ENCODE results near the gene TEKT4. TPM values are rescaled to one million over a fixed set of nuclear protein-coding genes. Genes with fewer than 3 reads are reported as not detected.

The TEKT4 gene
- total RNA-seq, 1 experiment from 2014 or later, result not detected

DNA sequence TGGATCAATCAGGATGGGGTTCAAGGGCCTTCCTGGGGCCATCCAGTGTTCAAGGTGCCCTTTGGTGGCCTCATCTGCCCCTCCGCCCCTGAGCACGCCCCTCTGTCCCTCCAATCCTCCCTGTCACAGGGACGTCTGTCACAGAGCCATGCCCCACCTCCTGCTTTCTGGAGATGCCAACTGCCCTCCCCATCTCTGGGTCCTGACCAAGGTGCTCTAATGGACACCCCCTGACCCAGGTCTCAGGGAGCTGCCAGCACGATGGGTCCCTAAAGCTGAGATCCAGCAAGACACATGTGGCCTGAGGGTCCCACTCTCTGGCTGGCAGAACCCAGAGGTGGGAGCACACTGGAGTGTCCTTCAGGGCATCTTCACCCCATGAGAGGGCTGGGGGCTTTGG is 2.1 kb upstream of the TEKT4 start:
- H2AFZ ChIP-seq (ENCODE audit: low read length), result no peak overlapping the region
- H3K4me3 ChIP-seq (ENCODE audit: low read length), result no peak overlapping the region
- H3K9me3 ChIP-seq (ENCODE audit: low read length), result no peaks in the 10 kb centered on the region
- H3K27ac ChIP-seq (ENCODE audit: low read length), result no peak overlapping the region
- no peak overlapping the region for H3K4me2 ChIP-seq (ENCODE audit: low read depth, low read length, poor library complexity, severe bottlenecking)
- H3K79me2 ChIP-seq (ENCODE audit: low read length), result no peaks in the 10 kb centered on the region
- no peak for DNase-seq
- H3K27me3 ChIP-seq (ENCODE audit: low read length), result no peaks in the 10 kb centered on the region
- H3K9ac ChIP-seq (ENCODE audit: low read length), result no peak overlapping the region
- H3K36me3 ChIP-seq (ENCODE audit: insufficient read depth, low read length), result no peaks in the 10 kb centered on the region
- H4K20me1 ChIP-seq (ENCODE audit: insufficient read depth, low read depth, low read length), result no peaks in the 10 kb centered on the region
- H3K9me2 ChIP-seq (replicated peaks; ENCODE audit: insufficient read depth, low read length), result no peaks in the 10 kb centered on the region
- no peaks in the 10 kb centered on the region for H3K4me1 ChIP-seq (ENCODE audit: low read length)

DNA sequence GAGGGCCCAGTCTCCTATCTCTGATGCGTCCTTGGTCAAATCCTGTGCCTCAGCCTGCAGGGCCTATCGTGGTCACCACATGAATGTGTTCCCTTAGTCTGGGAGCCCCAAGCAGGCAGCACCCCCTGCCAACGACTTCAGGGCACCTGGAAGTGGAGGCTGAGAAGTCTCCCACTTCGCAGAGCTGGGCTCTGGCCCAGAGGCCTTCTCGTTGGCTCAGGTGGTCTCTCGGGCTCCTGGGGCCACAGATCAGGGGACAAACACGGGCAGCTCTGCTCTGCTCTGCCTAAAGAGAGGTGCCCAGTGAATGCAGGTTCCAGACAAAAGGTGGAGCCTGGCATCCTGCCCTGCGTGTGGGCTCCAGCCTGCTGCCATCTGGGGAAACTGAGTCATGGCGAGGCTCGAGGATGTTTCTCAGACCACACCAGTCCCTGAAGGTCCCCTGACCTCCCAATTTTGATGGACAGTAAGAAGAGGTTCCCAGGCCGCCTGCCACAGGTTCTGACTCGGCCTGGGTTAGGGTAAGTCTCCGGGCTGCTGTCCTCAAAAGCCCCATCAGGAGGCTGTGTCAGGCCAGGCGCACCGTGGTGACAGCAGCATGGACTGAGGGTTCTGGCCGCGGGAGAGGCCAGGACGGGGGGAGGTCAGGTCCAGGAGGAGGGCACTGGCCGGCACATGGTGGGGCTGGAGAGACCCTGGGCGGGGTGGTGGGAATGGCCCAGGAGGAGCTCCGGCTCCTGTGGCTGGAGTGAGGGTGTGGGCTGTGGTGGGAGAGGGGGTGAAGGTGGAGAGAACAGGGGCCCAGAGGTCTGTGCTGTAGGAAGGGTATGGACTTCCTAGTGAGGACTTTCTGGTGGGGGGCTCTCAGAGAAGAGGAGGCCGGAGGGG is 1.4 kb upstream of the TEKT4 start:
- no peak overlapping the region for H3K4me3 ChIP-seq (ENCODE audit: low read length)
- no peaks in the 10 kb centered on the region for H3K9me2 ChIP-seq (replicated peaks; ENCODE audit: insufficient read depth, low read length)
- H4K20me1 ChIP-seq (ENCODE audit: insufficient read depth, low read depth, low read length), result no peaks in the 10 kb centered on the region
- no peaks in the 10 kb centered on the region for H3K79me2 ChIP-seq (ENCODE audit: low read length)
- no peak overlapping the region for H3K27ac ChIP-seq (ENCODE audit: low read length)
- no peak for DNase-seq
- no peaks in the 10 kb centered on the region for H3K9me3 ChIP-seq (ENCODE audit: low read length)
- H3K4me2 ChIP-seq (ENCODE audit: low read depth, low read length, poor library complexity, severe bottlenecking), result no peak overlapping the region
- no peaks in the 10 kb centered on the region for H3K27me3 ChIP-seq (ENCODE audit: low read length)
- no peak overlapping the region for H3K9ac ChIP-seq (ENCODE audit: low read length)
- H2AFZ ChIP-seq (ENCODE audit: low read length), result no peak overlapping the region
- no peaks in the 10 kb centered on the region for H3K4me1 ChIP-seq (ENCODE audit: low read length)
- H3K36me3 ChIP-seq (ENCODE audit: insufficient read depth, low read length), result no peaks in the 10 kb centered on the region

DNA sequence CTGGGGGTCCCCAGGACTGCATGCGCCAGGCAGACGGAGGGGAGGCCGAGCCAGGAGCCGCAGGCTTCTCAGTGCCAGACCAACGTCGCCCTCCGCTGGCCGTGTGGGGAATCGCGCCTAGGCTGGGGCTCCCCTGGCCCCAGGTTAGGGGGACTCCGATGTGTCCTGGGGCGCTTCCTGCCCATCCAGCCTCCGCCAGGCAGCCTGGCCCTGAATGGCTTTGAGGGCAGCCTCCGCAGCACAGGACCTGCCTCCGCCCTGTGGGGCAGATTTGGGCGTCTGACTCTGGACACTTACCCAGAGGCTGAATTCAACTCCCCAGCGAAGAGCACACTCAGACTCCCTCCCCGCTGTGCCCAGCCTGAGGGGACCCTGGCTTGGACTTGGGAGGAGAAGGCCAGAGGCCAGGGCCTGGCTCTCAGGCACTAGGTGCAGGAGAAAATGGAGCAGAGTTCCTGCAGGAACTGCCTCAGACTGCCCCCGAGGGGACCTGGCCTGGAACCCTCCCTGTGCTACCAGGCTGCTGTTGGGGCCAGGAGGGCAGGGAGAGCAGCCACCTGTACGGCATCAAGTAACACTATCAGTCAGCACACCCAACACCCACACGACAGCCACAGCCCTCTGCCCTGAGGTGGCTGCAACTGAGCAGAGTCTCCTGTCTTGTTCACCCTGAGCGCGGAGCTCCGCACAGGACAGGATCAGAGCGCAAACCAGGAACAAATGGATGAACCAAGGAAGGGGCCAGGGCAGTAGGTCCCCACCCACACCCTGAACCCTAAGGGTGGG is 597 bp upstream of the TEKT4 start:
- peak; percentile 71 for DNase-seq
- H3K4me2 ChIP-seq (ENCODE audit: low read depth, low read length, poor library complexity, severe bottlenecking), result no peak overlapping the region

DNA sequence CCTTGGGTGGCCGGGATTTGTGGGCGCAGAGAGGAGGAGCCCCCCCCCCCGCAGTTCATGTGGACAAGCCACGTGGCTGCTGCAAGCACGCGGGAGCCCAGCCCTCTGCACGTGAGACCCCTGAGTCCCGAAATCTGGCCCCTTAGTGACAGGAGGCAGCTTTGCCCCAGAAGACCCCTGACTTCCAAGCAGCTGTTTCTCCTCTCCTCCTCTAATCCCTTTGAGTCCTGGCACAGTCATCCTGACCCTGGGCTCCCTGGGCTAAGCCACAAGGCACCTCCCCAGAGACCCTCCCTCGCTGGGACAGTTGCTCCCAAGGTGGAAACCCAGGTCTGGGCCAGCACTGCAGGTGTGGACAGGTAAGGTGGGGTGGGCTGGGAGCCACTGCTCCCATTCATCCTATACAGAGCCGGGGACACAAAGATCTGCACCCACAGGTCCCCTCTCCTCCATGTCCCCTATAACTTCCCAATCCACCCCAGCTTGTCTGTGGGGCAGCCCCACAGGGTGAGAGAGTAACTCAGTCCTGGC is 923 bp downstream of the TEKT4 start:
- H3K9ac ChIP-seq (ENCODE audit: low read length), result no peak overlapping the region
- no peaks in the 10 kb centered on the region for H4K20me1 ChIP-seq (ENCODE audit: insufficient read depth, low read depth, low read length)
- no peak overlapping the region for H2AFZ ChIP-seq (ENCODE audit: low read length)
- H3K79me2 ChIP-seq (ENCODE audit: low read length), result no peaks in the 10 kb centered on the region
- no peak overlapping the region for H3K27ac ChIP-seq (ENCODE audit: low read length)
- H3K9me3 ChIP-seq (ENCODE audit: low read length), result no peaks in the 10 kb centered on the region
- no peaks in the 10 kb centered on the region for H3K9me2 ChIP-seq (replicated peaks; ENCODE audit: insufficient read depth, low read length)
- no peak overlapping the region for H3K4me2 ChIP-seq (ENCODE audit: low read depth, low read length, poor library complexity, severe bottlenecking)
- H3K27me3 ChIP-seq (ENCODE audit: low read length), result no peaks in the 10 kb centered on the region
- DNase-seq, result no peak
- H3K36me3 ChIP-seq (ENCODE audit: insufficient read depth, low read length), result no peaks in the 10 kb centered on the region
- H3K4me3 ChIP-seq (ENCODE audit: low read length), result no peak overlapping the region
- no peaks in the 10 kb centered on the region for H3K4me1 ChIP-seq (ENCODE audit: low read length)

More for the DNA sequence above, 597 bp upstream of the TEKT4 start:
- H3K9ac ChIP-seq (ENCODE audit: low read length), result no peak overlapping the region
- no peaks in the 10 kb centered on the region for H4K20me1 ChIP-seq (ENCODE audit: insufficient read depth, low read depth, low read length)
- no peaks in the 10 kb centered on the region for H3K79me2 ChIP-seq (ENCODE audit: low read length)
- no peaks in the 10 kb centered on the region for H3K4me1 ChIP-seq (ENCODE audit: low read length)
- no peaks in the 10 kb centered on the region for H3K9me2 ChIP-seq (replicated peaks; ENCODE audit: insufficient read depth, low read length)
- H3K27me3 ChIP-seq (ENCODE audit: low read length), result no peaks in the 10 kb centered on the region
- H3K36me3 ChIP-seq (ENCODE audit: insufficient read depth, low read length), result no peaks in the 10 kb centered on the region
- no peak overlapping the region for H2AFZ ChIP-seq (ENCODE audit: low read length)
- no peak overlapping the region for H3K27ac ChIP-seq (ENCODE audit: low read length)
- H3K4me3 ChIP-seq (ENCODE audit: low read length), result no peak overlapping the region
- H3K9me3 ChIP-seq (ENCODE audit: low read length), result no peaks in the 10 kb centered on the region

DNA sequence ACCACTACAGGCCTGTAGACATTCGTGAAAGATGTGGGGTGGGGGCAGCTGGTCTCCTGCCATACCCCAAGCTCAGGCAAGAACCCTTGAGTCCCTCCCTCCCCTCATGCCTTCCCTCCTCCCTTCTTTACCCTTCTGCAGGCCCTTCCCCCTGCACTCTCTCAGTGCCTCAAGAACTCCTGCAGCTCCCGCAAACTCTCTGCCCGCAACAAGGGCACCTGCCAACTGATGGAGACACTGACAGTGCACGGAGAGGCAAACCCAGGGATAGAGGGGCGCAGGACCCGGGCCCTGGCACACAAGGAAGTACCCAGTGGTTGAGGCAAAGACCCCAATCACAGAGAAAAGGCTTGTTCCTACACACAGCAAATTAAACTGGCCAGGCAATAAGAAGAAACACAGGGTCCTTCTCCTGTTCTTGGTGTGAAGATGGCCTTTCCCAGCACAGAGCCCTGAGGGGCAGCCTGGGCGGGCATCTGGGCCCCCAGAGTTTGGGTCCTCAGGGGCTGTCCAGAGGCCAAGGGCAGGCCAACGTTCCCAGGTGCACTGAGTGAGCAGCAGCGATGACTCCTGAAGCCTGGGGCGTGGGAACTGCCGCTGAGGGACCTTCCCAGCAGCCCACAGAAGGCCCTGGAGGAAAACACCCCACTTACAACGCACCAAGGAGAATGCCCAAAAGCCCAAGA is 1.6 kb downstream of the TEKT4 start:
- Histone ChIP-seq H2AFZ (ENCODE audit: low read length) (no peak overlapping the region), H3K36me3 (ENCODE audit: insufficient read depth, low read length) (no peaks in the 10 kb centered on the region), H3K4me3 (ENCODE audit: low read length) (no peak overlapping the region)

DNA sequence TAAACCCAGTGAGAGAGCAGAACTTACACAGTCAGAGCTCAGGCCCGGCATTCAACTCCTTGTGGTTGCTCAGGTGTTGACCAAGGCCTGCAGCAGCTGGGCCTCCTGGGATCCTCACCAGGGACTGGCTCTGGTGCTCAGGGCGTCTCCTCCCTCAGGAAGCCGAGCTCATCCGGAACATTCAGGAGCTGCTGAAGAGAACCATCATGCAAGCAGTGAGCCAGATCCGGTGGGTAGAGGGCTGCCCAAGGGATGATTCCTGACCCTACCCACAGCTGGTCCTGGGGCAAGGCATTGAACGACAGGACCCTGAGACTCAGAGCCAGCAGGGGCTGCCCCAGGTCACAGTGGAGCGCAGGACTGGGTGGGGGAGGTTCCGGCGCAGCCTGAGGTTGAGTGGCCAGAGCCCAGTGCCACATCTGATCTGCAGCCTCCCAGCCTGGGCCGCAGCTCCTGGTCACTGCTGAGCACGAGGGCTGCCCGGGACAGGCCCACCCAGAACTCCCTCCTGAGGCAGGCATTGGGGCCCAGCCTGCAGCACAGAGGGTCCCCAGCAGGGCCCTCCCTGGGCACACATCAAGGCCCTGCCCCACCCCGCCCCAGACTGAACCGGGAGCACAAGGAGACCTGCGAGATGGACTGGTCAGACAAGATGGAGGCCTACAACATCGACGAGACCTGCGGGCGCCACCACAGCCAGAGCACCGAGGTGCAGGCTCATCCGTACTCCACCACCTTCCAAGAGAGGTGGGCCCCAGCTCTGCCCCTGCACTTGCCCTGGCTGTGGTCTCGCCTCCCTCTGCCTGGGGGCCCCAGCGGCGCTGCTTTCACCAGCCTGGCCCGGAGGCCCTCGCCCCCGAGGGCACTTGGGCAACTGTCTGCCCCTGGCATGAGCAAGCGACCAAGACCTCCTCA is 2.4 kb downstream of the TEKT4 start:
- Histone ChIP-seq H3K9me3 (ENCODE audit: low read length) (no peaks in the 10 kb centered on the region), H3K9me2 (replicated peaks; ENCODE audit: insufficient read depth, low read length) (no peaks in the 10 kb centered on the region), H3K36me3 (ENCODE audit: insufficient read depth, low read length) (no peaks in the 10 kb centered on the region), H3K27ac (ENCODE audit: low read length) (no peak overlapping the region), H3K79me2 (ENCODE audit: low read length) (no peaks in the 10 kb centered on the region), H3K9ac (ENCODE audit: low read length) (no peak overlapping the region), H3K27me3 (ENCODE audit: low read length) (no peaks in the 10 kb centered on the region), H3K4me1 (ENCODE audit: low read length) (no peaks in the 10 kb centered on the region), H3K4me3 (ENCODE audit: low read length) (no peak overlapping the region), H2AFZ (ENCODE audit: low read length) (no peak overlapping the region), H4K20me1 (ENCODE audit: insufficient read depth, low read depth, low read length) (no peaks in the 10 kb centered on the region), H3K4me2 (ENCODE audit: low read depth, low read length, poor library complexity, severe bottlenecking) (no peak overlapping the region)
- DNase-seq, result no peak

More for the DNA sequence above, 1.6 kb downstream of the TEKT4 start:
- Histone ChIP-seq H3K9me2 (replicated peaks; ENCODE audit: insufficient read depth, low read length) (no peaks in the 10 kb centered on the region), H3K9ac (ENCODE audit: low read length) (no peak overlapping the region), H3K79me2 (ENCODE audit: low read length) (no peaks in the 10 kb centered on the region), H3K27ac (ENCODE audit: low read length) (no peak overlapping the region), H3K4me1 (ENCODE audit: low read length) (no peaks in the 10 kb centered on the region), H3K27me3 (ENCODE audit: low read length) (no peaks in the 10 kb centered on the region), H3K4me2 (ENCODE audit: low read depth, low read length, poor library complexity, severe bottlenecking) (no peak overlapping the region), H3K9me3 (ENCODE audit: low read length) (no peaks in the 10 kb centered on the region), H4K20me1 (ENCODE audit: insufficient read depth, low read depth, low read length) (no peaks in the 10 kb centered on the region)
- DNase-seq, result no peak

DNA sequence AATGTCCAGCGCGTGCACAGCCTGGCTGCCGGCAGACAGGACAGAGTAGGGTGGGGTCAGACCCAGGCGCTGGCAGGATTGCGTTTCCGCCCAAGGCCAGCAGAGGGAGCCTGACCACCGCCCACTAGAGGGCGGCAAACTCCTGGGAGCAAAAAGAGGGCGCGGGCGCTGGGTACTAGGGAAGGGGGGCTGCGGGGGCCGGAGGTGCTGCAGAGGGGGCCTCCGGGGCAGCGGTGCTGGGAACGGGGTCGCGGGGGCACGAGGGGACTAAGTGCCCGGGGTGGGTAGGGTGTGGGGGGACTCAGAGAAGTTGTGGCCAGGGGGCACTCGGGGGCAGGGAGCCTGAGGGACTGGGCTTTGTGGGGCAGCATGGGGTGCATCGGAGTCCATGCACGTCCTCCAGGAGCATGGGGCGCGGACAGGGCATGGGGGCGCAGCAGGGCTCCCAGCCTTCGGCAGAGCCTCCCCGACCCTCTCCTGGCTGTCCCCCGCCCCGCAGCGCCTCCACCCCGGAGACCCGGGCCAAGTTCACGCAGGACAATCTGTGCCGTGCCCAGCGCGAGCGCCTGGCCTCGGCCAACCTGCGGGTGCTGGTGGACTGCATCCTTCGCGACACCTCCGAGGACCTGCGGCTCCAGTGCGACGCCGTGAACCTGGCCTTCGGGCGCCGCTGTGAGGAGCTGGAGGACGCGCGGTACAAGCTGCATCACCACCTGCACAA is 3.2 kb downstream of the TEKT4 start:
- Histone ChIP-seq H3K9me2 (replicated peaks; ENCODE audit: insufficient read depth, low read length) (no peaks in the 10 kb centered on the region), H3K9me3 (ENCODE audit: low read length) (no peaks in the 10 kb centered on the region), H4K20me1 (ENCODE audit: insufficient read depth, low read depth, low read length) (no peaks in the 10 kb centered on the region), H3K79me2 (ENCODE audit: low read length) (no peaks in the 10 kb centered on the region), H2AFZ (ENCODE audit: low read length) (no peak overlapping the region), H3K27me3 (ENCODE audit: low read length) (no peaks in the 10 kb centered on the region), H3K36me3 (ENCODE audit: insufficient read depth, low read length) (no peaks in the 10 kb centered on the region), H3K4me1 (ENCODE audit: low read length) (no peaks in the 10 kb centered on the region), H3K4me3 (ENCODE audit: low read length) (no peak overlapping the region), H3K9ac (ENCODE audit: low read length) (no peak overlapping the region), H3K4me2 (ENCODE audit: low read depth, low read length, poor library complexity, severe bottlenecking) (no peak overlapping the region), H3K27ac (ENCODE audit: low read length) (no peak overlapping the region)
- DNase-seq, result peak; percentile 86

Data from Karpas-422 (cell line).